GM19351 (cell line): ENCODE data around the gene GMPPA.

ENCODE experiments used
- ATAC-seq: cut with Tn5 transposase; IDR thresholded peaks from one replicate; pipeline ENCODE4 v1.9.1; 2021; ENCODE audit warnings: mild to moderate bottlenecking, moderate library complexity; ENCODE audit not compliant: unreplicated experiment

GMPPA gene

GRCh38 chr2:219553463-219553963, 54.8 kb downstream of the GMPPA start:
- no peak for ATAC-seq

- no peak for ATAC-seq
These were observed 55.7 kb downstream of the GMPPA start for GRCh38 chr2:219554350-219554749.

GRCh38 chr2:219555956-219556355, 57.3 kb downstream of the GMPPA start:
- ATAC-seq, result no peak

- ATAC-seq, result no peak
These were observed 57.7 kb downstream of the GMPPA start for GRCh38 chr2:219556413-219556812.
